ENCODE data around the gene MOGAT2. TPM values are rescaled to one million over a fixed set of nuclear protein-coding genes. Genes with fewer than 3 reads are reported as not detected.

Gene MOGAT2
- total RNA-seq, 1 experiment from 2014 or later, result 0.08 TPM

- no peak for ATAC-seq
- in situ Hi-C loops (cut with HindIII; ENCODE audit: low pct_unique_long_range_greater_than_20kb, low sequenced_read_pairs), result no loop called here
- no TSS peak for BruUV-seq (replicated peaks)
- H3K4me3 ChIP-seq (ENCODE audit: low read depth in 2 of 2, low read length in 2 of 2), result no peak overlapping the region
- no peaks in the 10 kb centered on the region for H3K9me3 ChIP-seq (ENCODE audit: control insufficient read depth, insufficient read depth, low read depth, low read length)
- CTCF ChIA-PET, result interaction anchor here (0.6 kb wide), 1 partner anchor 561 kb away, joined by 8 read pairs; no protein-coding TSS in a partner anchor
- no peak for DNase-seq (ENCODE audit: low read depth, low spot score)
- POLR2A ChIA-PET, result interaction anchor here (0.7 kb wide), 1 partner anchor 66 kb away, joined by 3 read pairs; no protein-coding TSS in a partner anchor
- H3K4me1 ChIP-seq (ENCODE audit: control insufficient read depth, insufficient read depth, low read length), result no peaks in the 10 kb centered on the region
- no peak for TF ChIP-seq CTCF (IDR thresholded peaks at IDR 0.05)
- no peak for TF ChIP-seq TCF7L2 (IDR thresholded peaks at IDR 0.05; ENCODE audit: low read depth, low read length)
- TF ChIP-seq SIN3A (IDR thresholded peaks at IDR 0.05; ENCODE audit: borderline replicate concordance, insufficient read depth, low read depth, low read length), result no peak
- TF ChIP-seq POLR2AphosphoS5 (IDR thresholded peaks at IDR 0.05; ENCODE audit: low read depth, low read length), result no peak
- intact Hi-C loops (cut with micrococcal nuclease; ENCODE audit: unreplicated experiment), result no loop called here
- H3K27me3 ChIP-seq (ENCODE audit: control insufficient read depth, insufficient read depth, low read length), result no peaks in the 10 kb centered on the region
- no peak overlapping the region for H3K27ac ChIP-seq (ENCODE audit: low read length)
- no peaks in the 10 kb centered on the region for H3K36me3 ChIP-seq (ENCODE audit: control insufficient read depth, insufficient read depth, low read length)
Observed at GRCh38 chr11:75760243-75760642, 42.6 kb downstream of the MOGAT2 start.

- BruUV-seq (replicated peaks), result no TSS peak
- Histone ChIP-seq H3K4me1 (ENCODE audit: control insufficient read depth, insufficient read depth, low read length) (no peaks in the 10 kb centered on the region), H3K36me3 (ENCODE audit: control insufficient read depth, insufficient read depth, low read length) (no peaks in the 10 kb centered on the region), H3K27me3 (ENCODE audit: control insufficient read depth, insufficient read depth, low read length) (no peaks in the 10 kb centered on the region), H3K9me3 (ENCODE audit: control insufficient read depth, insufficient read depth, low read depth, low read length) (no peaks in the 10 kb centered on the region), H3K27ac (ENCODE audit: low read length) (no peak overlapping the region), H3K4me3 (ENCODE audit: low read depth in 2 of 2, low read length in 2 of 2) (no peak overlapping the region)
- no peak for TF ChIP-seq SIN3A (IDR thresholded peaks at IDR 0.05; ENCODE audit: borderline replicate concordance, insufficient read depth, low read depth, low read length)
- no peak for TF ChIP-seq POLR2AphosphoS5 (IDR thresholded peaks at IDR 0.05; ENCODE audit: low read depth, low read length)
- no peak for TF ChIP-seq REST (IDR thresholded peaks at IDR 0.05; ENCODE audit: insufficient read depth in 1 of 2, low read depth in 2 of 2, low read length in 1 of 2)
- TF ChIP-seq CTCF (IDR thresholded peaks at IDR 0.05), result no peak
- TF ChIP-seq TCF7L2 (IDR thresholded peaks at IDR 0.05; ENCODE audit: low read depth, low read length), result no peak
- ChIA-PET CTCF (no interaction called here), POLR2A (no interaction called here)
- no peak for ATAC-seq
- in situ Hi-C loops (cut with HindIII; ENCODE audit: low pct_unique_long_range_greater_than_20kb, low sequenced_read_pairs), result no loop called here
- no peak for DNase-seq (ENCODE audit: low read depth, low spot score)
- intact Hi-C loops (cut with micrococcal nuclease; ENCODE audit: unreplicated experiment), result no loop called here
Observed at GRCh38 chr11:75760710-75761493, 43.3 kb downstream of the MOGAT2 start.

Measured in Panc1 (cell line).